Central memory CD4-positive, alpha-beta T cell (primary cell): ENCODE data around the gene RNF225.
"Not testable (repeated sequence)": the region's sequence is repeated elsewhere in the genome, so short reads cannot be mapped to it uniquely, and the experiment has no call there.

ENCODE experiments used
- DNase-seq: peaks from one replicate; pipeline ENCODE4 v3.0.0; 2022

The RNF225 gene

GRCh38 chr19:58362272-58362994, 33.0 kb upstream of the RNF225 start, which contains the start of gene ZNF497:
Gene ZNF497 (minus strand): TSS chr19:58362751. CDS start chr19:58357635, 5,116 bp downstream.
- DNase-seq: peak; percentile 95

- no peak for DNase-seq
Observed at GRCh38 chr19:58364146-58364545, 31.3 kb upstream of the RNF225 start.

DNA sequence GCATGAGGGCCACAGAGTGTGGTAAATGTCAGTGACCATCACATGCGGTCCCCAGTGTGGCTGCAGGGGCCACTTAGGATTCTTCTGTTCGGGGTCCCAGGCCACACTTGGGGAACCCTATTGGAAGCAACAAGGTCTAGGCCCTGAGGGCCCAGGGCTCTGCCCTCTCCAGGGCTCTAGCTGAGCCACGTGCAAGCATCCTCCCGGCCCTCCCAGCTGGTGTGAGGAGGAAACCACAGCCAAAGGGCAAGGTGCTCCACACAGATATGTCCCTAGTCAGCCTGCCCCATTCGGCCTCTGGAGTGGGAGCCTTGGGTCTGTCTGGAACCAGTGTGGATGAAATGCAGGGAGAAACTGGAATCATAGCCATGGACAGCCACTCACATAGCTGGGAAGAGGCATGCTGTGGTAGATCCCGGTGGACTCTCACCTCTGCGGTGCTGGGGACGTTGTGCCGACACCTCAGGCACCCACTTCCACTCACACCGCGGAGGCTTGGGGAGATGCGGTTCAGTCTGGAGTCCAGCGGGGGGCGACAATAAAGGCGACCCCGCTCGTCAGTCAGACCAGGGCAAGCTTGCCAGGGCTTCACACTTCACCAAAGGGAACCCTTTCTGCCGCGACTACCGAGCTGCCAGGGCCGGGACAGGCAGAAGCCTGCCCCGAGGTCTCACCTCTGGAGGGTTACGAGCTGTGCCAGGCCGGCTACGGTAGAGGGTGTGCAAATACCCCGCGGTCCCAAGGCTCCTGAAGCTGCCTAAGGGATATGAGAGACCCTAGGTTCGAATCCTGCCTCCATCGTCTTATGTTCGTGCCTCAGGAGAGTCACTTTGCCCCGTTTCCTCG, 28.6 kb upstream of the RNF225 start:
- no peak for DNase-seq

- no peak for DNase-seq
Observed at GRCh38 chr19:58367698-58368454, 27.6 kb upstream of the RNF225 start.

DNA sequence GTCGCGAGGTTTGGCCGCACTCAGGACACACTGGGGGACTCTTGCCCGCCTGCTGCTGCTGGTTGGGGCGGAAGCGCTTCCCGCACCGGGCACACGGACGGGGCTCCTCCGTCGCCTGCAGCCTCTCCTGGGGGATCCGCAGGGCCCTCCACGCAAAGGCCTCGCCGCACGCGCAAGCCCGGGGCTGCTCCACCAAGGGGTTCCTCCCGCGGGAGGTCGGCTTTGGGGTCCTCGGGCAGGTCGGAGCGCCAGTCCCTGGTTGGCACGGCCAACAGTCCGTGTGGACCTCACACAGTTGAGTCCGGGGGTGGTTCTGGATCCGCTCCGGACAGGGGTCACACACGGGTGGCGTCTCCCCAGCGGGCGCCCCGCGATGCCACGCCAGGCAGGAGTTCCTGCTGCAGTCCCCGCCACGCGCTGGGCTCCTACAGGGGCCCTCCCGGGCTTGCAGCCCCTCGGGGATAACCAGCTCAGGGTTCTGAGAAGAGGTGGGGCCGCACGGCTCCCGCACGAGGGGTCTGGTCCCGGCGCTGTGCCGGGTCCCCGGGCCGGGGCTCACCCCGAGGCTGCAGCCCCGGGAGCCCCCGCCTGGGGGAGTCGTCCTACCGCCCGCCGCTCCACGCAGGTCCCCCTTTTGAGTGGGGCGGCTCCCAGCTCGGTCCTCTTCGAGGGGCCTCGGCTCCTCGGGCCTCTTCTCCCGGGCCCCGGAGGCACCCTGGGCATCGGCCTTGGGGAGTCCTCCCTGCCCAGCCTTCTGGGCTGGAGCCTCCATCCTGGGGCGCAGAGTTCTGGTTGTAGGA, 26.7 kb upstream of the RNF225 start:
- no peak for DNase-seq

- no peak for DNase-seq
Observed at GRCh38 chr19:58372311-58373133, 22.9 kb upstream of the RNF225 start.

GRCh38 chr19:58374200-58374599, 21.3 kb upstream of the RNF225 start:
- no peak for DNase-seq

- not testable (repeated sequence) for DNase-seq
Observed at GRCh38 chr19:58376724-58377123, 18.7 kb upstream of the RNF225 start.

- DNase-seq: no peak
Observed at GRCh38 chr19:58379246-58379645, 16.2 kb upstream of the RNF225 start.

DNA sequence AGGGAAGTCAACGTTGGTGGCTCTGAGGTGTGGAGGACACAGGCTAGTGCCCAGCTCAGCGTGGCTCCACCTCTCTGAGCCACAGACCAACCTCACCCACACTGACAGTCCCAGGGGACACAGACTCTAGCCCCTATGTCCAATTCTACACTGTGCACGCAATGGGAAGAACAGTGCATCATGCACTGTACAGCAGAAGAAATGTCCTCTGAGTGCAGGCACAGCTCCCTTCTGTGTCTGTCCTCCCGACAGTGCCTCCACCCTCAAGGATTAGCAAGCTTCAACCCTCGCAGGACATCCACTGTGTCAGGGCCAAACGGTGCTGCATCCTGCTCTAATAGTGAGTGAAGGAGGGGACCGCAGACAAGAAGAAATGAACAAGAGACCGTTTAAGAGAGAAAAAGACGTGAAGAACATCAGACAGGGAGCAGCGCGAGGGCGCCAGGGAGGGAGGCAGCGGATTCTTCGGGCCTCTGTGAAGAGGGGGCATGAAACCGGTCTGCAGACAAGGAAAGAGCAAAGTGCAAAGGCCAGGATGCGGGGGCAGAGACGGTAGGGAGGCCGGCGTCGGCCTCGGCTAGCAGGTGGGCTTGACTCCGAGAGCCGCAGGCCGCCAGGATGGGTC, 15.3 kb upstream of the RNF225 start:
- DNase-seq: no peak

- DNase-seq: peak; percentile 99
Observed at GRCh38 chr19:58380662-58381459, 14.6 kb upstream of the RNF225 start, which contains the start of gene ZNF837. Gene ZNF837 (minus strand): TSS chr19:58381030. CDS start chr19:58369332, 11,698 bp downstream.

DNA sequence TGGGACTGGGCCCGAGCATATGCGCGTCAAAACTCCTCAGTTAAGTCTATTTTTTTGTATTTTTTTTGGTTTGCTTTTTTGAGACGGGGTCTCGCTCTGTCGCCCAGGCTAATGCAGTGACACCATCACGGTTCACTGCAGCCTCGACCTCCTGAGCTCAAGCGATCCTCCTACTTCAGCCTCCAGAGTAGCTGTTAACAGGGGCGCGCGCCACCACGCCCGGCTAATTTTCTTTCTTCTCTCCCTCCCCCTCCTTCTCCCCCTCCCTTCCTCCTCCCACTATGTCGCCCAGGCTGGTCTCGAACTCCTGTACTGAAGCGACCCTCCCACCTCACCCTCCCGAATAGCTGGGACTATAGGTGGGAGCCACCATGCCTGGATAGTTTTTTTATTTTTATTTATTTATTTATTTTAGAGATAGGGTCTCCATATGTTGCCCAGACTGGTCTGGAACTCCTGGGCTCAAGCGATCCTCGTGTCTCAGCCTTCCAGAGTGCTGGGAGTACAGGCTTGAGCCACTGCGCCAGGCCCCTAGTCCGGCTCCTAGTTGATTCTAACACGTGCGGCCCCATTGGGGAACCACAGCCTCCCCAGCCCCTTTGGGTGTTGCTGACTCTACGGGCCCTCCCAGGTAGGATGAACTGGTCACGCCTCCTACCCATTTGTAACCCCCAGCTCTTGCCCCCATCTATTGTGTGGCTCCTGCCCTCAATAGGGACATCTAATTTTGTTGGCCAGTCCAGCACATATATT, 13.8 kb upstream of the RNF225 start:
- no peak for DNase-seq

- no peak for DNase-seq
Observed at GRCh38 chr19:58382997-58383603, 12.4 kb upstream of the RNF225 start.

GRCh38 chr19:58385313-58385890, 10.1 kb upstream of the RNF225 start:
- no peak for DNase-seq

- DNase-seq: no peak
Observed at GRCh38 chr19:58385891-58386575, 9.4 kb upstream of the RNF225 start.

GRCh38 chr19:58386576-58387337, 8.7 kb upstream of the RNF225 start, which contains the start of gene RPS5:
Gene RPS5 (plus strand): TSS chr19:58387269. CDS start chr19:58388138, 869 bp downstream.
- DNase-seq: peak; percentile 98
